ENCODE results near the gene MRPS23. TPM values are rescaled to one million over a fixed set of nuclear protein-coding genes. Genes with fewer than 3 reads are reported as not detected.

MRPS23 gene
- total and polyA plus RNA-seq, 2 of the 13 experiments (the other 11 are each of a cell fraction or from before 2014, with no cell fraction given) = 63.2 to 181 TPM

GRCh38 chr17:57862694-57863667 lies 13.1 kb upstream of the MRPS23 start (continued):
- TF ChIP-seq NR2F2 (IDR thresholded peaks at IDR 0.05; ENCODE audit: borderline replicate concordance, low read depth) = no peak
- TF ChIP-seq, protein P1, sequence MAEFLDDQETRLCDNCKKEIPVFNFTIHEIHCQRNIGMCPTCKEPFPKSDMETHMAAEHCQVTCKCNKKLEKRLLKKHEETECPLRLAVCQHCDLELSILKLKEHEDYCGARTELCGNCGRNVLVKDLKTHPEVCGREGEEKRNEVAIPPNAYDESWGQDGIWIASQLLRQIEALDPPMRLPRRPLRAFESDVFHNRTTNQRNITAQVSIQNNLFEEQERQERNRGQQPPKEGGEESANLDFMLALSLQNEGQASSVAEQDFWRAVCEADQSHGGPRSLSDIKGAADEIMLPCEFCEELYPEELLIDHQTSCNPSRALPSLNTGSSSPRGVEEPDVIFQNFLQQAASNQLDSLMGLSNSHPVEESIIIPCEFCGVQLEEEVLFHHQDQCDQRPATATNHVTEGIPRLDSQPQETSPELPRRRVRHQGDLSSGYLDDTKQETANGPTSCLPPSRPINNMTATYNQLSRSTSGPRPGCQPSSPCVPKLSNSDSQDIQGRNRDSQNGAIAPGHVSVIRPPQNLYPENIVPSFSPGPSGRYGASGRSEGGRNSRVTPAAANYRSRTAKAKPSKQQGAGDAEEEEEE (CRISPR knock-in tag; IDR thresholded peaks at IDR 0.05; ENCODE audit: borderline replicate concordance) = no peak
- TF ChIP-seq ZNF720 (CRISPR knock-in tag; IDR thresholded peaks at IDR 0.05) = 0 out of 2 replicates have a peak, but pooled peaks have one; percentile 36
- no peak for TF ChIP-seq ZNF432 (CRISPR knock-in tag; IDR thresholded peaks at IDR 0.05; ENCODE audit: borderline replicate concordance)
- TF ChIP-seq ZNF136 (CRISPR knock-in tag; IDR thresholded peaks at IDR 0.05; ENCODE audit: low read depth) = no peak
- peak; percentile 52 for TF ChIP-seq ZNF263 (CRISPR knock-in tag; IDR thresholded peaks at IDR 0.05)
- 0 out of 2 replicates have a peak, but pooled peaks have one; percentile 20 for TF ChIP-seq ZBTB20 (CRISPR knock-in tag; IDR thresholded peaks at IDR 0.05; ENCODE audit: borderline replicate concordance, low read depth)
- TF ChIP-seq ZNF3 (CRISPR knock-in tag; IDR thresholded peaks at IDR 0.05) = no peak
- TF ChIP-seq ZSCAN31 (CRISPR knock-in tag; IDR thresholded peaks at IDR 0.05; ENCODE audit: low read depth) = peak; percentile 59
- TF ChIP-seq NCOA1 (CRISPR knock-in tag; IDR thresholded peaks at IDR 0.05) = 0 out of 2 replicates have a peak, but pooled peaks have one; percentile 24
- TF ChIP-seq POLR2AphosphoS5 (IDR thresholded peaks at IDR 0.05; ENCODE audit: low read depth, low read length) = peak; percentile 89
- no peak for TF ChIP-seq CEBPB (IDR thresholded peaks at IDR 0.05; ENCODE audit: borderline replicate concordance, low read depth, low read length)
- no peak for TF ChIP-seq CEBPG (CRISPR knock-in tag; IDR thresholded peaks at IDR 0.05)
- TF ChIP-seq TBX2 (CRISPR knock-in tag; IDR thresholded peaks at IDR 0.05; ENCODE audit: borderline replicate concordance) = peak; percentile 39; the same call in 1 of the 2 replicates
- TF ChIP-seq PAWR (CRISPR knock-in tag; IDR thresholded peaks at IDR 0.05; ENCODE audit: borderline replicate concordance) = no peak
- no peak for TF ChIP-seq ATRX (CRISPR knock-in tag; IDR thresholded peaks at IDR 0.05; ENCODE audit: borderline replicate concordance)
- no peak for TF ChIP-seq ZNF737 (CRISPR knock-in tag; IDR thresholded peaks at IDR 0.05; ENCODE audit: borderline replicate concordance)
- TF ChIP-seq POLR2G (IDR thresholded peaks at IDR 0.05; ENCODE audit: low read depth, low read length) = peak; percentile 91
- peak; percentile 55; the same call in 1 of the 2 replicates for TF ChIP-seq SMAD1 (CRISPR knock-in tag; IDR thresholded peaks at IDR 0.05; ENCODE audit: borderline replicate concordance, low read depth)
- no peak for TF ChIP-seq MIXL1 (CRISPR knock-in tag; IDR thresholded peaks at IDR 0.05)
- no peak; the same call in 1 of the 2 replicates for TF ChIP-seq IRF2 (CRISPR knock-in tag; IDR thresholded peaks at IDR 0.05)
- no peak for TF ChIP-seq ZNF329 (CRISPR knock-in tag; IDR thresholded peaks at IDR 0.05; ENCODE audit: low read depth)
- TF ChIP-seq SPEN (CRISPR knock-in tag; IDR thresholded peaks at IDR 0.05; ENCODE audit: low read depth) = peak; percentile 55
- TF ChIP-seq HOXA9 (CRISPR knock-in tag; IDR thresholded peaks at IDR 0.05; ENCODE audit: borderline replicate concordance) = no peak
- no peak for TF ChIP-seq SYNCRIP (IDR thresholded peaks at IDR 0.05; ENCODE audit: insufficient read depth, low read depth, low read length)
- no peak for TF ChIP-seq CENPX (CRISPR knock-in tag; IDR thresholded peaks at IDR 0.05)
- no peak for TF ChIP-seq ATF1 (CRISPR knock-in tag; IDR thresholded peaks at IDR 0.05)
- 0 out of 2 replicates have a peak, but pooled peaks have one; percentile 56 for TF ChIP-seq SALL2 (CRISPR knock-in tag; IDR thresholded peaks at IDR 0.05)
- TF ChIP-seq ZNF333 (CRISPR knock-in tag; IDR thresholded peaks at IDR 0.05; ENCODE audit: borderline replicate concordance) = 0 out of 2 replicates have a peak, but pooled peaks have one; percentile 87

Data from HepG2 (cell line).